Mucosa of descending colon (tissue), 3 donors: Measurements from ENCODE around the gene IRX3. TPM values are rescaled to one million over a fixed set of nuclear protein-coding genes. Genes with fewer than 3 reads are reported as not detected.

Source experiments
- ATAC-seq: fragments of 200-7000 bp; cut with Tn5 transposase; one replicate; pipeline ENCODE4 v1.9.1; 2020; ENCODE audit warnings: mild to moderate bottlenecking, moderate library complexity
- DNase-seq, 3 donors: peaks; one replicate each; pipeline ENCODE4 v3.0.0-alpha.2; 2020
- H3K36me3 ChIP-seq: fragments of 200-600 bp; one replicate; pipeline ENCODE4 v1.8.0; 2021; ENCODE audit warnings: low read depth, mild to moderate bottlenecking
- H3K4me1 ChIP-seq: fragments of 200-600 bp; one replicate; pipeline ENCODE4 v1.8.0; 2021; ENCODE audit warnings: low read depth, mild to moderate bottlenecking
- H3K4me3 ChIP-seq: fragments of 200-600 bp; one replicate; pipeline ENCODE4 v1.8.0; 2021; ENCODE audit warnings: mild to moderate bottlenecking
- H3K9me3 ChIP-seq: fragments of 200-600 bp; one replicate; pipeline ENCODE4 v1.8.0; 2021; ENCODE audit warnings: mild to moderate bottlenecking
- intact Hi-C, 2 donors: fragments of 100-400 bp; cut with DNase I in 1 of 2; cut with micrococcal nuclease in 1 of 2; formaldehyde crosslinking; loops; one replicate each; pipeline versions ENCODE4 v1.11.0 to v1.11.1; 2022; cut with DNase I, micrococcal nuclease
- total RNA-seq, 3 donors: library from RNA; stranded (reverse); fragmentation: NEBNext Ultra II Directional in 2 of 3; extraction: Animal tissue kit (Norgen Biotek cat#: 25700) in 2 of 3; gene quantifications; one replicate each; pipeline versions ENCODE4 v1.2.1 to v1.2.4, GENCODE V29; 2021 to 2023
- TF ChIP-seq, protein P1 (sequence below): fragments of 200-600 bp; IDR thresholded peaks from one replicate; pipeline ENCODE4 v1.8.0; 2022; ENCODE audit warnings: antibody characterized with exemption, mild to moderate bottlenecking
- donor health status: DM: no; HTN: no; CAD: no; lungs with moderate emphysema.
- donor health status: DM: no; HTN: no; CAD: no.
- donor health status: DM: no; HTN: yes; CAD: no.

Gene IRX3
- total RNA-seq, 3 donors from 2014 or later = 0.44 TPM; not detected in 2

DNA sequence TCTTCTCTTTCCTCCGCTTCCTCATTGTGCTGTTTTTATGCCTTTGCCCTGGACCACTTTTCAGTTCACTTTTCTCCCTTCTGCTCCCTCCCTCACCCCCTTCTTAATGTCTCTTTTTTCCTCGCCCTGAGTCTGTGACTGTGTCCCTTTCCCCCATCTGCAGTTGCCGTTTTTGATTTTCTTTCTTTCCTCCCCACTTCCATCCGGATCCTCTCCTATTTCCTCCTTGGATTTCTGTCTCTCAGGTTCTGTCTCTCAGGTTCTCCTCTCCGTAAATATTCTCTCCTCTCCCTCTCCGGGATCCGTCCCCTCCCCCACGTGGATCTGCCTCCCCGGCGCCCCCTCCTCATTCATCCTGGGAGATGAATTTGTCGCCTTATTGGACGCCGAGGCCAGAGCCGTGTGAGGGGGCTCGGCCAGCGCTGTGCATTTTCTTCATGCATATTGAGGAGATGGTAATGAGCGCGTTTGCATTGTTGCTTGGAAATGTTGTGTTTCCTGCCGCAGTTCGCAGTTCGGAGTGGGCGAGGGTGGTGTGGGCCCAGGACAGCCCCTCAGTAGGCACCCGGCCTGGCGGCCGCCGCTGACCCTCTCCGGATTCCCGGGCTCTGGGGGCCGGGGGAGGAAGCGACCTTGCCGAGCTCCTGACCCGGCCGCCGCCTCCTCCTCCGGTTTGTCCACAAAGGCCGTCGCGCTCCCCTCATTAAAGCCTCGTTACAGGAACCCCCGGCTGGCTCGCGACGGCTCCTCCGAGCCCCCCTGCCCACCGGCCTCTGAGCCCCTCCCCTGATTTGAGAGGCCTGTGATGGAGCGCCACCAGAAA is 4.5 kb upstream of the IRX3 start:
- DNase-seq = no peak
- H3K9me3 ChIP-seq = no peaks in the 10 kb centered on the region
- H3K4me1 ChIP-seq = peaks cover 16% of the 10 kb centered on the region
- intact Hi-C loops = no loop called here
- ATAC-seq = no peak
- H3K4me3 ChIP-seq = no peak overlapping the region
- H3K36me3 ChIP-seq = no peaks in the 10 kb centered on the region
- TF ChIP-seq, protein P1, sequence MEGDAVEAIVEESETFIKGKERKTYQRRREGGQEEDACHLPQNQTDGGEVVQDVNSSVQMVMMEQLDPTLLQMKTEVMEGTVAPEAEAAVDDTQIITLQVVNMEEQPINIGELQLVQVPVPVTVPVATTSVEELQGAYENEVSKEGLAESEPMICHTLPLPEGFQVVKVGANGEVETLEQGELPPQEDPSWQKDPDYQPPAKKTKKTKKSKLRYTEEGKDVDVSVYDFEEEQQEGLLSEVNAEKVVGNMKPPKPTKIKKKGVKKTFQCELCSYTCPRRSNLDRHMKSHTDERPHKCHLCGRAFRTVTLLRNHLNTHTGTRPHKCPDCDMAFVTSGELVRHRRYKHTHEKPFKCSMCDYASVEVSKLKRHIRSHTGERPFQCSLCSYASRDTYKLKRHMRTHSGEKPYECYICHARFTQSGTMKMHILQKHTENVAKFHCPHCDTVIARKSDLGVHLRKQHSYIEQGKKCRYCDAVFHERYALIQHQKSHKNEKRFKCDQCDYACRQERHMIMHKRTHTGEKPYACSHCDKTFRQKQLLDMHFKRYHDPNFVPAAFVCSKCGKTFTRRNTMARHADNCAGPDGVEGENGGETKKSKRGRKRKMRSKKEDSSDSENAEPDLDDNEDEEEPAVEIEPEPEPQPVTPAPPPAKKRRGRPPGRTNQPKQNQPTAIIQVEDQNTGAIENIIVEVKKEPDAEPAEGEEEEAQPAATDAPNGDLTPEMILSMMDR = no peak

- Histone ChIP-seq H3K9me3 (no peaks in the 10 kb centered on the region), H3K36me3 (no peaks in the 10 kb centered on the region), H3K4me3 (no peak overlapping the region), H3K4me1 (peaks cover 24% of the 10 kb centered on the region)
- DNase-seq = no peak
- intact Hi-C loops = no loop called here
- no peak for ATAC-seq
- TF ChIP-seq, protein P1 = no peak
These were observed 3.6 kb upstream of the IRX3 start for GRCh38 chr16:54289945-54290832.

DNA sequence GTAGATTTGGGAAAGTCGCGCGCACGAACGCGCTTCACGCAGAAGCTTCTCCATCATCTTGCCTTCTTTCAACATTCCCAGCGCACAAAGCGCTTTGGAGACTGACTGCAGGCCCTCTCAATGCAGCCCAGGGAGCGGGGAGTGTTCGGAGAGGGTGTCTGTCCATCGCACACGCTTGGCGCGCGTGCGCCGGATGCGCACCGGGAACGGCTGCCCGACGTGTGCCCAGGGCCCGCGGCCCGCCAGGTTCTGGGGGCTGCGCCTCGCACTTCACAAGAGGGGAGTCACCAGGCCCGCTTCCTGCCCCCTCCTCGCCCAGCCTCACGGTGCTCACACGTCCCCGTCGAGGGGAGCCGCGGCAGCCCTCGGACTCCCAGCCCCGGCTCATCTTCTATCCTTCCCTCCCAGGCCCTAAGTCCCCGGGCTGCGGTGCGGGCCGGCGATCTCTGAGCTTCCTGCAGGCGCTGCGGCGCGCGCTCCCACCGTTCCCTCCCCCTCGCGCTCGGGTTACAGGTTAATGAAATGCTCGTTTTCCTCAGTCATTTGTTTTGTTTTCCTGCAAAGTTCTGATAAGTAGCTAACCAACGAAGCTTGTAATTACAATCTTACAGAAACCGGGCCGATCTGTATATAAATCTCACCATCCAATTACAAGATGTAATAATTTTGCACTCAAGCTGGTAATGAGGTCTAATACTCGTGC is 2.8 kb upstream of the IRX3 start:
- ATAC-seq (no peak), DNase-seq (no peak)
- Histone ChIP-seq H3K36me3 (no peaks in the 10 kb centered on the region), H3K4me1 (peaks cover 30% of the 10 kb centered on the region), H3K9me3 (no peaks in the 10 kb centered on the region), H3K4me3 (no peak overlapping the region)
- intact Hi-C loops = no loop called here
- TF ChIP-seq, protein P1 = no peak

DNA sequence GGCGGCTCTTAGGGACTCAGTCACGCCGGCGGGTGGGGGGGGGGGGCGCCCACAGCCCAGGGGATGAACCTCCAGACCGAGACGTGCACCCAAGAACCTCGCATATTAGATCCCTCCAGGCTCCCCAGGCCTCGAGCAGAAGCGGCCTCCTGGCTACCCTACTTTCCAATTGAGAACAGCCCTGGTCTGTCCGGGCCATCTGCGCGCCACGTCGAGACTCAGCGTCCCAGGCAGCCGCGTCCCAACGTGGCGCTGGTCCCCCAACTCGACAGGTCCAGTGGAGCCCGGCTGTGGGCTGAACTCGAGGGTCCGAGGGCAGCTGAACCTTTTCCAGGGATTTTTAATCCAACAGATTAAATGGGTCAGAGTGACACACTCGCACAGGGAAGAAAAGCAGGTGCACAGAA is 2.3 kb upstream of the IRX3 start:
- H3K9me3 ChIP-seq = no peaks in the 10 kb centered on the region
- TF ChIP-seq, protein P1 = no peak
- no peak for ATAC-seq
- peaks cover 30% of the 10 kb centered on the region for H3K4me1 ChIP-seq
- no peak for DNase-seq
- no peaks in the 10 kb centered on the region for H3K36me3 ChIP-seq
- intact Hi-C loops = no loop called here
- H3K4me3 ChIP-seq = no peak overlapping the region

DNA sequence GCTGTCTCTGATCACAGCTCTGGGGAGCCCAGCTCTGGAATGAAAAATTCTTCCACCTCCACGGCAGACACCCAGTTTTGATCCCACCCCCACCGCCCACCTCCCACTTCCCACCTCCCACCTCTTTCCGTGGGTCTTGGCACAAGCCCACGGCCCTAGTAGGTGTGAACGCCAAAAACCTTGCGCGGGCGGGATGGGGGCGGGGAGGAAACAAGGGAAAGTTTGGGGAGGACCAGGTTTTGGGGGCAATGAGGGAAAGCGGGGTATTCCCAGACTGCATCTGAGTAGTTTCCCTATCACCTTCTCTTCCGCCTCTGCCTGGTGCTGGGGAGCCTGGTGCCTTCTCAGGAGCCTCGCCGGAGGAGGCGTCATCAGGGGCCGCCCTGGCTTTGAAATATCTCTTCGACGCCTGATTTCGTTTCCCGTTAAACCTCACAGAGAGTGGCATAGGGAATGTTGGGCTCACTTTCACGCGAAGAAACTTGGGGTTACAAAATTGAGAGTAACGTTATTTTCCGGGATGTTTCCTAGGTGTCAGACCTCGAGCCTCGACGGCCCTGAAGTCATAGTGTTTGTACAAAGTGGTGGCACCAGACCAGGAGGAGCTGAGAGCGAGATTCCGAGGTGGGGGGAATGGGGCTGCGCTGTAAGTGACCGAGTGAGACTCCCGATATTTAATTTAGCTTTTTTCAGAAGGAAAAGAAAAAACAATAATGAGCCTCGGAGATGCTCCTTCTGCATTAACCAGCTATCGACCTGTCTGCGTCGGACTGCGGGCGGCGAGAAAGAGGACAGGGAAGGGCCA is 1.6 kb upstream of the IRX3 start:
- H3K36me3 ChIP-seq = no peaks in the 10 kb centered on the region
- no peak overlapping the region for H3K4me3 ChIP-seq
- TF ChIP-seq, protein P1 = no peak
- ATAC-seq = no peak
- no peak for DNase-seq
- peaks cover 30% of the 10 kb centered on the region for H3K4me1 ChIP-seq
- no peaks in the 10 kb centered on the region for H3K9me3 ChIP-seq
- intact Hi-C loops = no loop called here
